Measurements from ENCODE around the gene FAM167B.
"Not testable (repeated sequence)": the region's sequence is repeated elsewhere in the genome, so short reads cannot be mapped to it uniquely, and the experiment has no call there.

Gene FAM167B

GRCh38 chr1:32224285-32224684, 22.7 kb upstream of the FAM167B start:
- no peak for DNase-seq

- no peak for DNase-seq
These were observed 18.3 kb upstream of the FAM167B start for GRCh38 chr1:32228771-32229170.

- DNase-seq = no peak
These were observed 15.1 kb upstream of the FAM167B start for GRCh38 chr1:32231843-32232432.

- DNase-seq = no peak
These were observed 14.3 kb upstream of the FAM167B start for GRCh38 chr1:32232558-32233304.

GRCh38 chr1:32234792-32235191, 12.2 kb upstream of the FAM167B start:
- DNase-seq = no peak

- no peak for DNase-seq
These were observed 7.7 kb upstream of the FAM167B start for GRCh38 chr1:32239337-32239736.

GRCh38 chr1:32239790-32240139, 7.3 kb upstream of the FAM167B start:
- no peak for DNase-seq

GRCh38 chr1:32240140-32240951, 6.7 kb upstream of the FAM167B start:
- peak; percentile 34 for DNase-seq

GRCh38 chr1:32241001-32241763, 5.8 kb upstream of the FAM167B start:
- DNase-seq = no peak

- no peak for DNase-seq
These were observed 4.6 kb upstream of the FAM167B start for GRCh38 chr1:32242341-32242851.

- DNase-seq = no peak
These were observed 430 bp downstream of the FAM167B start for GRCh38 chr1:32247452-32247851.

- DNase-seq = no peak
These were observed 1.2 kb downstream of the FAM167B start for GRCh38 chr1:32247983-32248889.

GRCh38 chr1:32249831-32250525, 3.0 kb downstream of the FAM167B start:
- no peak for DNase-seq

GRCh38 chr1:32250893-32251716, 4.1 kb downstream of the FAM167B start, which contains the start of gene LCK:
Gene LCK (plus strand): TSS chr1:32251265. CDS start chr1:32274330, 23,065 bp downstream.
- DNase-seq = no peak

GRCh38 chr1:32255072-32256071, 8.3 kb downstream of the FAM167B start:
- no peak for DNase-seq

GRCh38 chr1:32256473-32257226, 9.6 kb downstream of the FAM167B start:
- no peak for DNase-seq

- DNase-seq = no peak
These were observed 10.1 kb downstream of the FAM167B start for GRCh38 chr1:32257227-32257508.

GRCh38 chr1:32263236-32263593, 16.2 kb downstream of the FAM167B start:
- DNase-seq = not testable (repeated sequence)
